Endothelial cell of umbilical vein (primary cell): ENCODE results near the gene CNPPD1. TPM values are rescaled to one million over a fixed set of nuclear protein-coding genes. Genes with fewer than 3 reads are reported as not detected.

Experiments
- BruUV-seq: library from RNA; stranded (reverse); fragments of 400-500 nt; replicated peaks from 2 replicates; lab custom pipeline; 2021; lab: Mats Ljungman, UMichigan
- CTCF ChIA-PET: fragments of 300-600, 350-600 bp; sonication (Branson Sonifier 250); formaldehyde crosslinking; loops from one replicate; lab custom pipeline; 2021; ENCODE audit warnings: antibody characterized with exemption, inconsistent platforms; lab: Charles Lee
- POLR2A ChIA-PET: fragments of 300-600, 350-600 bp; sonication (Branson Sonifier 250); formaldehyde crosslinking; loops from one replicate; lab custom pipeline; 2021; ENCODE audit warnings: antibody characterized with exemption, inconsistent platforms; lab: Charles Lee
- DNase-seq: peaks from one replicate; pipeline ENCODE4 v3.0.0-alpha.2; 2011; ENCODE audit warnings: low read depth, low spot score
- FAIRE-seq: peaks from 2 replicates; lab custom pipeline; 2011; peaks lifted over from hg19 to GRCh38; lab: Jason Lieb, UNC
- H2AFZ ChIP-seq: 2 replicates; pipeline ENCODE4 v1.6.0; 2012; ENCODE audit warnings: low read depth, low read length, control low read depth, inconsistent platforms
- H3K27ac ChIP-seq: 2 replicates; pipeline ENCODE4 v1.5.1; 2011; ENCODE audit warnings: low read depth, mild to moderate bottlenecking, control low read depth, low read length, moderate library complexity; ENCODE audit not compliant: insufficient read depth
- H3K27me3 ChIP-seq, 2 experiments: 2 replicates each; pipeline versions ENCODE4 v1.6.0 to v1.6.1; 2011; ENCODE audit warnings: low read length in 2 of 2, mixed read lengths in 1 of 2; ENCODE audit not compliant: control insufficient read depth in 2 of 2, insufficient read depth in 2 of 2
- H3K36me3 ChIP-seq, 2 experiments: 2 replicates in 1 of 2; 3 replicates in 1 of 2; pipeline ENCODE4 v1.5.1; 2011; ENCODE audit warnings: low read length in 2 of 2, mild to moderate bottlenecking in 1 of 2, moderate library complexity in 1 of 2; ENCODE audit not compliant: control insufficient read depth in 2 of 2, insufficient read depth in 2 of 2; ENCODE audit errors: extremely low read depth in 1 of 2
- H3K4me1 ChIP-seq: 3 replicates; pipeline ENCODE4 v1.5.1; 2011; ENCODE audit warnings: mild to moderate bottlenecking, low read length; ENCODE audit not compliant: control insufficient read depth, insufficient read depth; ENCODE audit errors: extremely low read depth
- H3K4me2 ChIP-seq: 2 replicates; pipeline ENCODE4 v1.6.1; 2011; ENCODE audit warnings: low read length, control low read depth, mixed read lengths; ENCODE audit not compliant: insufficient read depth
- H3K4me3 ChIP-seq, 3 experiments: fragments of 200-600 bp in 1 of 3; sonication (generic), shearing (Covaris generic) in 1 of 3; replicated peaks in 1 of 3; 2 replicates each; pipeline ENCODE4 v1.5.1; 2011 to 2016; ENCODE audit warnings: control low read depth in 3 of 3, low read length in 3 of 3, mild to moderate bottlenecking in 2 of 3, inconsistent platforms in 1 of 3, low read depth in 1 of 3, moderate library complexity in 1 of 3; ENCODE audit not compliant: insufficient read depth in 1 of 3
- H3K79me2 ChIP-seq: 2 replicates; pipeline ENCODE4 v1.6.0; 2012; ENCODE audit warnings: low read length, inconsistent platforms; ENCODE audit not compliant: control insufficient read depth, insufficient read depth
- H3K9ac ChIP-seq: replicated peaks from 2 replicates; pipeline ENCODE3; 2011; ENCODE audit warnings: low read length, control low read depth; ENCODE audit not compliant: insufficient read depth; ENCODE audit errors: extremely low read depth
- H3K9me1 ChIP-seq: replicated peaks from 3 replicates; pipeline ENCODE4 v1.6.0; 2011; ENCODE audit warnings: mild to moderate bottlenecking, low read length; ENCODE audit not compliant: control insufficient read depth, insufficient read depth; ENCODE audit errors: extremely low read depth
- H3K9me3 ChIP-seq: replicated peaks from 2 replicates; pipeline ENCODE4 v1.5.1; 2012; ENCODE audit warnings: low read length, inconsistent platforms; ENCODE audit not compliant: control insufficient read depth, insufficient read depth
- H4K20me1 ChIP-seq: replicated peaks from 2 replicates; pipeline ENCODE3; 2011; ENCODE audit warnings: mild to moderate bottlenecking, low read length; ENCODE audit not compliant: control insufficient read depth, insufficient read depth; ENCODE audit errors: extremely low read depth
- CTCF ChIP-seq, 2 donors: IDR thresholded peaks; 1 replicate in 1 of 2; 2 replicates in 1 of 2; pipeline ENCODE4 v1.5.1; 2011; ENCODE audit warnings: low read length in 2 of 2, mild to moderate bottlenecking in 2 of 2, moderate library complexity in 2 of 2, control low read depth in 1 of 2, inconsistent platforms in 1 of 2, low read depth in 1 of 2; ENCODE audit not compliant: insufficient read depth in 1 of 2; ENCODE audit errors: extremely low read depth in 1 of 2
- EZH2 ChIP-seq: IDR thresholded peaks from 2 replicates; pipeline ENCODE4 v1.6.1; 2012; ENCODE audit warnings: borderline replicate concordance, low read depth, mild to moderate bottlenecking, moderate library complexity, low read length, inconsistent platforms; ENCODE audit not compliant: severe bottlenecking
- FOS ChIP-seq: IDR thresholded peaks from 2 replicates; pipeline ENCODE4 v1.6.1; 2011; ENCODE audit warnings: mild to moderate bottlenecking, low read length, moderate library complexity, borderline replicate concordance; ENCODE audit not compliant: insufficient read depth
- GATA2 ChIP-seq: IDR thresholded peaks from 2 replicates; pipeline ENCODE4 v1.7.0; 2011; ENCODE audit warnings: low read depth, mild to moderate bottlenecking, moderate library complexity, mixed read lengths, low read length; ENCODE audit not compliant: insufficient read length, insufficient read depth
- JUN ChIP-seq: IDR thresholded peaks from 2 replicates; pipeline ENCODE4 v1.6.1; 2011; ENCODE audit warnings: borderline replicate concordance, low read depth; ENCODE audit not compliant: insufficient read length, insufficient read depth
- MYC ChIP-seq: IDR thresholded peaks from one replicate; pipeline ENCODE4 v1.6.1; 2011; ENCODE audit warnings: mild to moderate bottlenecking, low read depth, low read length
- POLR2A ChIP-seq: IDR thresholded peaks from 2 replicates; pipeline ENCODE4 v1.6.1; 2012; ENCODE audit warnings: low read depth, mild to moderate bottlenecking, control low read depth, low read length
- POLR2AphosphoS5 ChIP-seq: IDR thresholded peaks from 2 replicates; pipeline ENCODE4 v1.6.1; 2012; ENCODE audit warnings: low read depth, mild to moderate bottlenecking, control low read depth, low read length, moderate library complexity; ENCODE audit not compliant: insufficient read depth
- dilution Hi-C: fragments of 300-500 bp; cut with MboI; formaldehyde crosslinking; loops from one replicate; pipeline ENCODE4 v1.15.0; 2019; ENCODE audit warnings: low sequenced_read_pairs; ENCODE audit not compliant: extremely low pct_ligation_motif_present
- intact Hi-C: fragments of 100-400 bp; cut with micrococcal nuclease; formaldehyde crosslinking; loops from one replicate; pipeline ENCODE4 v1.10.0; 2022
- polyA plus RNA-seq, 4 experiments: library from polyadenylated mRNA; depleted of rRNA in 3 of 4; stranded (reverse) in 3 of 4; unstranded in 1 of 4; fragments of >200 nt; gene quantifications; 2 replicates each; pipeline versions ENCODE4 v1.2.1 to v1.2.3, GENCODE V29; 2011 to 2012; ENCODE audit warnings: missing spikeins in 1 of 4
- total RNA-seq: library from RNA; stranded (reverse); gene quantifications from 2 replicates; pipeline ENCODE4 v1.2.3, GENCODE V29; 2021
- TF ChIP-seq, protein P1 (sequence below): IDR thresholded peaks from 2 replicates; pipeline ENCODE4 v1.6.1; 2011; ENCODE audit not compliant: insufficient read depth, insufficient read length

Gene CNPPD1
- total and polyA plus RNA-seq, 2 donors (not counting 3 experiments of a cell fraction or from before 2014, with no cell fraction given) = 44.0 to 55.7 TPM

GRCh38 chr2:219129589-219129988 is 47.1 kb downstream of the CNPPD1 start:
- BruUV-seq = no TSS peak
- no peak overlapping the region for H2AFZ ChIP-seq
- no peaks in the 10 kb centered on the region for H4K20me1 ChIP-seq
- no peaks in the 10 kb centered on the region for H3K79me2 ChIP-seq
- H3K27me3 ChIP-seq = no peaks in the 10 kb centered on the region
- no peak overlapping the region for H3K27ac ChIP-seq
- DNase-seq (no peak), FAIRE-seq (no peak)
- ChIA-PET POLR2A (no interaction called here), CTCF (interaction anchor here (0.7 to 4.6 kb wide), 5 partner anchors 10 to 100 kb away, joined by 3 to 22 read pairs (median 5); no protein-coding TSS in a partner anchor)
- H3K9ac ChIP-seq = no peak overlapping the region
- H3K9me1 ChIP-seq = peaks cover 3% of the 10 kb centered on the region
- no peaks in the 10 kb centered on the region for H3K9me3 ChIP-seq
- dilution Hi-C loops = no loop called here
- no peak overlapping the region for H3K4me3 ChIP-seq
- H3K4me2 ChIP-seq = no peak overlapping the region
- no peaks in the 10 kb centered on the region for H3K36me3 ChIP-seq
- TF ChIP-seq MYC = no peak
- TF ChIP-seq, protein P1, sequence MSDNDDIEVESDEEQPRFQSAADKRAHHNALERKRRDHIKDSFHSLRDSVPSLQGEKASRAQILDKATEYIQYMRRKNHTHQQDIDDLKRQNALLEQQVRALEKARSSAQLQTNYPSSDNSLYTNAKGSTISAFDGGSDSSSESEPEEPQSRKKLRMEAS = no peak
- TF ChIP-seq POLR2AphosphoS5 = no peak
- no peak for TF ChIP-seq EZH2
- TF ChIP-seq CTCF (IDR thresholded peaks at IDR 0.05; ENCODE audit: extremely low read depth in 1 of 2, insufficient read depth in 1 of 2, low read depth in 1 of 2, low read length in 2 of 2) = no peak
- no peak for TF ChIP-seq FOS
- TF ChIP-seq POLR2A = no peak
- no peak for TF ChIP-seq GATA2
- no peak for TF ChIP-seq JUN
- intact Hi-C loops = no loop called here
- no peaks in the 10 kb centered on the region for H3K4me1 ChIP-seq
